ENCODE measurements around the gene CASS4. TPM values are rescaled to one million over a fixed set of nuclear protein-coding genes. Genes with fewer than 3 reads are reported as not detected.

Gene CASS4
- total RNA-seq, 1 experiment from 2014 or later, result 0.15 TPM

DNA sequence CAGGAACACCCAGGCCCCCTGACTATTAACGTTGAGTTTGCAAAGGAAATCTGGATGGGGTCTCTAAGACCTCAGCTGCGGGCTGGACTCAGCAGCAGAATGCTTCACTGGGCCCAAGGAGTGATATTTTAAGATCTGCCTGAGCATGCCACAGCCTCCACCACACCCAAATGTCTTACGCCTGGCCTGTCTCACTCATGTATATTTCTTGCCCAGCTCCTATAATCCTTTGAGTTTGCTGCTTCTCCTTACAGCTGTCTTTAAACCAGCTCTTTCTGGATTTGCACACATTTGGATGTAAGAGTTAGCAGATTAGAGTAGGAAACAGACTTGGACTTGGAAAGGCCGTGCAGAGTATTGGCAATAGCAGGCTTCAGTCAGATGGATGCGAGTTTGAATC, 16.4 kb downstream of the CASS4 start:
- H3K27ac ChIP-seq (ENCODE audit: low read length), result no peak overlapping the region
- H3K4me1 ChIP-seq (ENCODE audit: control insufficient read depth, insufficient read depth, low read length), result no peaks in the 10 kb centered on the region
- ChIA-PET CTCF (no interaction called here), POLR2A (no interaction called here)
- DNase-seq (ENCODE audit: low read depth, low spot score) (no peak), ATAC-seq (no peak)
- intact Hi-C loops (cut with micrococcal nuclease; ENCODE audit: unreplicated experiment) (no loop called here), in situ Hi-C loops (cut with HindIII; ENCODE audit: low pct_unique_long_range_greater_than_20kb, low sequenced_read_pairs) (no loop called here)
- H3K27me3 ChIP-seq (ENCODE audit: control insufficient read depth, insufficient read depth, low read length), result no peaks in the 10 kb centered on the region
- no TSS peak for BruUV-seq (replicated peaks)
- H3K4me3 ChIP-seq (ENCODE audit: low read depth in 2 of 2, low read length in 2 of 2), result no peak overlapping the region
- no peaks in the 10 kb centered on the region for H3K36me3 ChIP-seq (ENCODE audit: control insufficient read depth, insufficient read depth, low read length)
- TF ChIP-seq REST (IDR thresholded peaks at IDR 0.05; ENCODE audit: insufficient read depth in 1 of 2, low read depth in 2 of 2, low read length in 1 of 2) (no peak), TCF7L2 (IDR thresholded peaks at IDR 0.05; ENCODE audit: low read depth, low read length) (no peak), SIN3A (IDR thresholded peaks at IDR 0.05; ENCODE audit: borderline replicate concordance, insufficient read depth, low read depth, low read length) (no peak), POLR2AphosphoS5 (IDR thresholded peaks at IDR 0.05; ENCODE audit: low read depth, low read length) (no peak), CTCF (IDR thresholded peaks at IDR 0.05) (no peak)
- H3K9me3 ChIP-seq (ENCODE audit: control insufficient read depth, insufficient read depth, low read depth, low read length), result no peaks in the 10 kb centered on the region

GRCh38 chr20:56428881-56429280, 16.8 kb downstream of the CASS4 start:
- TF ChIP-seq SIN3A (IDR thresholded peaks at IDR 0.05; ENCODE audit: borderline replicate concordance, insufficient read depth, low read depth, low read length), result no peak
- TF ChIP-seq POLR2AphosphoS5 (IDR thresholded peaks at IDR 0.05; ENCODE audit: low read depth, low read length), result no peak
- no peak for TF ChIP-seq CTCF (IDR thresholded peaks at IDR 0.05)
- no peak for TF ChIP-seq REST (IDR thresholded peaks at IDR 0.05; ENCODE audit: insufficient read depth in 1 of 2, low read depth in 2 of 2, low read length in 1 of 2)
- in situ Hi-C loops (cut with HindIII; ENCODE audit: low pct_unique_long_range_greater_than_20kb, low sequenced_read_pairs) (no loop called here), intact Hi-C loops (cut with micrococcal nuclease; ENCODE audit: unreplicated experiment) (no loop called here)
- ChIA-PET POLR2A (interaction anchor here (0.5 kb wide), 1 partner anchor 34 kb away, joined by 3 read pairs; no protein-coding TSS in a partner anchor), CTCF (no interaction called here)
- BruUV-seq (replicated peaks), result no TSS peak
- Histone ChIP-seq H3K27me3 (ENCODE audit: control insufficient read depth, insufficient read depth, low read length) (no peaks in the 10 kb centered on the region), H3K36me3 (ENCODE audit: control insufficient read depth, insufficient read depth, low read length) (no peaks in the 10 kb centered on the region), H3K4me1 (ENCODE audit: control insufficient read depth, insufficient read depth, low read length) (no peaks in the 10 kb centered on the region), H3K4me3 (ENCODE audit: low read depth in 2 of 2, low read length in 2 of 2) (no peak overlapping the region), H3K27ac (ENCODE audit: low read length) (no peak overlapping the region), H3K9me3 (ENCODE audit: control insufficient read depth, insufficient read depth, low read depth, low read length) (no peaks in the 10 kb centered on the region)
- ATAC-seq (no peak), DNase-seq (ENCODE audit: low read depth, low spot score) (no peak)

Measured in Panc1 (cell line).